Liver (tissue), 3 donors: ENCODE data around the gene ABCC5.

Experiments
- CTCF ChIP-seq: fragments of 150-350 bp; IDR thresholded peaks from 2 replicates; pipeline ENCODE4 v1.5.1; 2017; ENCODE audit warnings: improper control_type of control experiment, low read depth, low read length; ENCODE audit not compliant: missing input control
- JUND ChIP-seq, 2 donors: IDR thresholded peaks; 2 replicates each; pipeline ENCODE4 v1.6.1; 2016; ENCODE audit warnings: antibody characterized with exemption in 2 of 2
- MAX ChIP-seq: IDR thresholded peaks from 2 replicates; pipeline ENCODE4 v1.6.1; 2016; ENCODE audit warnings: antibody characterized with exemption
- RAD21 ChIP-seq, 2 donors: IDR thresholded peaks; 2 replicates each; pipeline ENCODE4 v1.6.1; 2016; ENCODE audit warnings: antibody characterized with exemption in 2 of 2, mild to moderate bottlenecking in 2 of 2
- REST ChIP-seq: IDR thresholded peaks from 2 replicates; pipeline ENCODE4 v1.6.1; 2016; ENCODE audit warnings: antibody characterized with exemption, mild to moderate bottlenecking
- YY1 ChIP-seq: IDR thresholded peaks from 2 replicates; pipeline ENCODE4 v1.6.1; 2016; ENCODE audit warnings: antibody characterized with exemption, mild to moderate bottlenecking
- ZBTB33 ChIP-seq: IDR thresholded peaks from 2 replicates; pipeline ENCODE4 v1.6.1; 2016; ENCODE audit warnings: antibody characterized with exemption
- donor health status: healthy.
- donor health status: healthy.

- TF ChIP-seq RAD21 (IDR thresholded peaks at IDR 0.05) (no peak), CTCF (no peak), REST (no peak), JUND (IDR thresholded peaks at IDR 0.05) (no peak), MAX (no peak), ZBTB33 (no peak), YY1 (no peak)
Measured at GRCh38 chr3:184016169-184016570, 1.5 kb downstream of the ABCC5 start.
